Suprapubic skin (tissue), 4 donors: ENCODE data around the gene CASR.

ENCODE experiments used
- CTCF ChIP-seq, 2 donors: fragments of 200-600 bp in 1 of 2; fragments of 450-650 bp in 1 of 2; sonication (generic) in 1 of 2; IDR thresholded peaks; one replicate each; pipeline ENCODE4 v1.5.1; 2016 to 2019; ENCODE audit warnings: antibody characterized with exemption in 2 of 2, mild to moderate bottlenecking in 1 of 2, moderate library complexity in 1 of 2
- EP300 ChIP-seq: sonication (generic); formaldehyde crosslinking; IDR thresholded peaks from one replicate; pipeline ENCODE4 v1.6.1; 2017; ENCODE audit warnings: antibody characterized with exemption
- POLR2A ChIP-seq, 2 donors: fragments of 450-650 bp; IDR thresholded peaks; one replicate each; pipeline ENCODE4 v1.6.1; 2017; ENCODE audit warnings: antibody characterized with exemption in 2 of 2, mild to moderate bottlenecking in 2 of 2, moderate library complexity in 2 of 2
- POLR2AphosphoS5 ChIP-seq, 3 donors: sonication (generic); formaldehyde crosslinking; IDR thresholded peaks; one replicate each; pipeline ENCODE4 v1.6.1; 2017; ENCODE audit warnings: antibody characterized with exemption in 3 of 3

- TF ChIP-seq CTCF (IDR thresholded peaks at IDR 0.05) = no peak
- TF ChIP-seq POLR2A (IDR thresholded peaks at IDR 0.05) = no peak
- TF ChIP-seq EP300 = no peak
- no peak for TF ChIP-seq POLR2AphosphoS5 (IDR thresholded peaks at IDR 0.05)
Measured at GRCh38 chr3:122214711-122215110, 31.2 kb downstream of the CASR start.
